IMR-90 (cell line): ENCODE results near the gene DUSP22. TPM values are rescaled to one million over a fixed set of nuclear protein-coding genes. Genes with fewer than 3 reads are reported as not detected.

Experiments
- ATAC-seq: fragments of 200-7000 bp; cut with Tn5 transposase; 2 replicates; pipeline ENCODE4 v1.9.1; 2020; ENCODE audit warnings: low read depth, mild to moderate bottlenecking, moderate library complexity
- BruUV-seq: library from RNA; stranded (reverse); fragments of 400-500 nt; replicated peaks from 2 replicates; lab custom pipeline; 2021; lab: Mats Ljungman, UMichigan
- CTCF ChIA-PET: fragments of 300-600 bp; formaldehyde crosslinking; extraction: SDS; loops from one replicate; lab custom pipeline; 2021; ENCODE audit warnings: antibody characterized with exemption; lab: Yijun Ruan, JAX
- POLR2A ChIA-PET: fragments of 300-600 bp; sonication (Branson Sonifier 250); formaldehyde crosslinking; loops from one replicate; lab custom pipeline; 2022; ENCODE audit warnings: antibody characterized with exemption; ENCODE audit not compliant: unreplicated experiment; lab: Charles Lee
- DNase-seq: peaks from one replicate; pipeline ENCODE4 v3.0.0; 2013
- H2AFZ ChIP-seq: replicated peaks from 2 replicates; pipeline ENCODE3; 2013; ENCODE audit warnings: low read length, mild to moderate bottlenecking; ENCODE audit not compliant: poor library complexity
- H2AK5ac ChIP-seq: 2 replicates; pipeline ENCODE4 v1.6.1; 2013; ENCODE audit warnings: low read depth, low read length, inconsistent platforms
- H2AK9ac ChIP-seq: replicated peaks from 2 replicates; pipeline ENCODE3; 2013; ENCODE audit warnings: mild to moderate bottlenecking, low read depth, low read length, moderate library complexity; ENCODE audit not compliant: poor library complexity
- H2BK120ac ChIP-seq: 2 replicates; pipeline ENCODE4 v1.6.1; 2013; ENCODE audit warnings: low read depth, low read length, inconsistent platforms
- H2BK15ac ChIP-seq: 3 replicates; pipeline ENCODE4 v1.6.1; 2013; ENCODE audit warnings: low read depth, low read length, inconsistent platforms
- H2BK20ac ChIP-seq: 2 replicates; pipeline ENCODE4 v1.6.1; 2013; ENCODE audit warnings: low read depth, mild to moderate bottlenecking, inconsistent platforms, low read length, moderate library complexity
- H2BK5ac ChIP-seq: 2 replicates; pipeline ENCODE4 v1.6.1; 2013; ENCODE audit warnings: mild to moderate bottlenecking, low read depth, low read length, inconsistent platforms; ENCODE audit not compliant: poor library complexity, severe bottlenecking
- H3K14ac ChIP-seq: replicated peaks from 2 replicates; pipeline ENCODE4 v1.6.1; 2013; ENCODE audit warnings: low read depth, low read length, inconsistent platforms
- H3K18ac ChIP-seq: 2 replicates; pipeline ENCODE4 v1.6.1; 2013; ENCODE audit warnings: low read depth, low read length, control low read depth
- H3K23ac ChIP-seq: 2 replicates; pipeline ENCODE4 v1.6.1; 2013; ENCODE audit warnings: low read depth, low read length, inconsistent platforms
- H3K27ac ChIP-seq: 2 replicates; pipeline ENCODE4 v1.5.1; 2013; ENCODE audit warnings: mild to moderate bottlenecking, control low read depth, low read length; ENCODE audit not compliant: insufficient read depth
- H3K27me3 ChIP-seq: 2 replicates; pipeline ENCODE4 v1.6.1; 2013; ENCODE audit warnings: low read length; ENCODE audit not compliant: control insufficient read depth, insufficient read depth
- H3K36me3 ChIP-seq: 2 replicates; pipeline ENCODE4 v1.6.1; 2013; ENCODE audit warnings: low read length, mixed read lengths; ENCODE audit not compliant: control insufficient read depth, insufficient read depth
- H3K4ac ChIP-seq: 2 replicates; pipeline ENCODE4 v1.6.1; 2013; ENCODE audit warnings: low read depth, low read length, inconsistent platforms
- H3K4me1 ChIP-seq: 2 replicates; pipeline ENCODE4 v1.6.1; 2013; ENCODE audit warnings: low read length, mixed read lengths; ENCODE audit not compliant: control insufficient read depth, insufficient read depth
- H3K4me2 ChIP-seq: 2 replicates; pipeline ENCODE4 v1.6.1; 2013; ENCODE audit warnings: low read depth, mild to moderate bottlenecking, control low read depth, low read length, moderate library complexity
- H3K4me3 ChIP-seq: 2 replicates; pipeline ENCODE4 v1.5.1; 2013; ENCODE audit warnings: low read depth, mild to moderate bottlenecking, control low read depth, low read length, moderate library complexity; ENCODE audit not compliant: insufficient read depth
- H3K56ac ChIP-seq: 2 replicates; pipeline ENCODE4 v1.6.1; 2013; ENCODE audit warnings: low read length, inconsistent platforms; ENCODE audit not compliant: insufficient read depth; ENCODE audit errors: extremely low read depth
- H3K79me1 ChIP-seq, 2 experiments: 2 replicates each; pipeline ENCODE4 v1.6.1; 2013; ENCODE audit warnings: low read length in 2 of 2, inconsistent platforms in 1 of 2, low read depth in 1 of 2
- H3K9ac ChIP-seq: 2 replicates; pipeline ENCODE4 v1.6.1; 2013; ENCODE audit warnings: low read depth, low read length, control low read depth
- H3K9me1 ChIP-seq: 2 replicates; pipeline ENCODE4 v1.6.1; 2013; ENCODE audit warnings: low read length, inconsistent platforms; ENCODE audit not compliant: insufficient read depth
- H3K9me3 ChIP-seq: 2 replicates; pipeline ENCODE4 v1.6.1; 2013; ENCODE audit warnings: low read length; ENCODE audit not compliant: control insufficient read depth, insufficient read depth
- H4K20me1 ChIP-seq: 2 replicates; pipeline ENCODE4 v1.6.1; 2013; ENCODE audit warnings: low read length, inconsistent platforms; ENCODE audit not compliant: insufficient read depth
- H4K5ac ChIP-seq: 2 replicates; pipeline ENCODE4 v1.6.1; 2013; ENCODE audit warnings: mild to moderate bottlenecking, low read depth, low read length, control low read depth
- H4K8ac ChIP-seq, 2 experiments: 2 replicates each; pipeline ENCODE4 v1.6.1; 2013; ENCODE audit warnings: low read depth in 2 of 2, low read length in 2 of 2, control low read depth in 1 of 2, inconsistent platforms in 1 of 2
- H4K91ac ChIP-seq: 2 replicates; pipeline ENCODE4 v1.6.1; 2013; ENCODE audit warnings: low read depth, low read length, inconsistent platforms; ENCODE audit not compliant: insufficient read depth
- NFE2L2 ChIP-seq: fragments of 150-350 bp; IDR thresholded peaks from 2 replicates; pipeline ENCODE4 v1.6.1; 2016; ENCODE audit warnings: low read depth, mild to moderate bottlenecking, low read length
- POLR2A ChIP-seq: IDR thresholded peaks from 2 replicates; pipeline ENCODE4 v1.6.1; 2012; ENCODE audit warnings: mild to moderate bottlenecking, low read depth, low read length
- RFX5 ChIP-seq: IDR thresholded peaks from 2 replicates; pipeline ENCODE4 v1.8.0; 2012; ENCODE audit warnings: low read depth, mild to moderate bottlenecking, low read length, moderate library complexity
- WGBS, 2 experiments: methylation state at CpG; one replicate each; pipeline versions ENCODE4 v1.1.5 to v1.1.7; 2013; ENCODE audit warnings: missing lambda C conversion rate in 2 of 2; ENCODE audit not compliant: insufficient read length in 1 of 2; ENCODE audit errors: extremely low coverage in 2 of 2; 5-methylcytosine and 5-hydroxymethylcytosine counted together
- dilution Hi-C: fragments of 300-500 bp; cut with HindIII; formaldehyde crosslinking; loops from one replicate; pipeline ENCODE4 v1.14.3; 2018; ENCODE audit warnings: low sequenced_read_pairs; ENCODE audit not compliant: unreplicated experiment
- in situ Hi-C: fragments of 300-500 bp; cut with MboI; formaldehyde crosslinking; loops from 3 replicates; pipeline ENCODE4 v1.14.3; 2019; ENCODE audit warnings: low sequenced_read_pairs, inconsistent platforms, mixed read lengths
- intact Hi-C: fragments of 100-400 bp; cut with micrococcal nuclease; formaldehyde crosslinking; loops from 2 replicates; pipeline ENCODE4 v1.10.0; 2022
- polyA plus RNA-seq, 3 experiments: library from polyadenylated mRNA; depleted of rRNA; stranded (reverse); fragments of >200 nt; gene quantifications; 2 replicates each; pipeline ENCODE4 v1.2.3, GENCODE V29; 2012; ENCODE audit warnings: low replicate concordance in 1 of 3
- total RNA-seq: library from RNA; depleted of rRNA; stranded (reverse); fragments of >200 nt; gene quantifications from 2 replicates; pipeline ENCODE4 v1.2.3, GENCODE V29; 2012

The DUSP22 gene
- total and polyA plus RNA-seq, 2 of the 4 experiments (the other 2 are of a cell fraction), result 7.1 to 8.2 TPM

- Histone ChIP-seq H3K9me1 (no peaks in the 10 kb centered on the region), H2BK15ac (no peak overlapping the region), H2AK5ac (no peak overlapping the region), H3K4me1 (no peaks in the 10 kb centered on the region; the same call in 1 of the 2 replicates), H2BK5ac (no peak overlapping the region), H2AK9ac (no peak overlapping the region), H2BK120ac (no peak overlapping the region), H3K23ac (no peak overlapping the region), H3K14ac (no peak overlapping the region), H3K4me3 (no peak overlapping the region), H3K36me3 (no peaks in the 10 kb centered on the region), H4K20me1 (no peaks in the 10 kb centered on the region), H3K27me3 (no peaks in the 10 kb centered on the region), H3K27ac (no peak overlapping the region), H3K79me1 (no peaks in the 10 kb centered on the region), H3K9ac (no peak overlapping the region), H2AFZ (no peak overlapping the region), H3K4me2 (no peak overlapping the region), H3K9me3 (peaks cover 2% of the 10 kb centered on the region; the same call in 1 of the 2 replicates), H3K4ac (no peak overlapping the region), H2BK20ac (no peak overlapping the region), H3K56ac (no peak overlapping the region), H4K5ac (no peak overlapping the region), H4K8ac (no peak overlapping the region), H3K18ac (no peak overlapping the region), H4K91ac (no peak overlapping the region)
- BruUV-seq, result no TSS peak
- dilution Hi-C loops, result no loop called here
- 50% methylated on average over 1 of the region's 1 CpG; no CpG with 5 or more reads in 1 of the 2 experiments for WGBS, 2 experiments
- ChIA-PET POLR2A (no interaction called here), CTCF (no interaction called here)
- in situ Hi-C loops, result no loop called here
- TF ChIP-seq RFX5, result no peak
- TF ChIP-seq NFE2L2, result no peak
- no peak for TF ChIP-seq POLR2A
- intact Hi-C loops, result no loop called here
- ATAC-seq (no peak), DNase-seq (no peak)
Measured at GRCh38 chr6:321158-321438, 28.8 kb downstream of the DUSP22 start.
